Colonic mucosa (tissue), 4 donors: ENCODE data around the gene FGF6. TPM values are rescaled to one million over a fixed set of nuclear protein-coding genes. Genes with fewer than 3 reads are reported as not detected.
"Not testable (repeated sequence)": the region's sequence is repeated elsewhere in the genome, so short reads cannot be mapped to it uniquely, and the experiment has no call there.

Experiments
- DNase-seq: peaks from one replicate; pipeline ENCODE4 v3.0.0-alpha.2; 2020
- H3K27ac ChIP-seq: fragments of 200-600 bp; one replicate; pipeline ENCODE4 v1.8.0; 2021
- H3K27me3 ChIP-seq: fragments of 200-600 bp; one replicate; pipeline ENCODE4 v1.8.0; 2021
- H3K36me3 ChIP-seq: fragments of 200-600 bp; one replicate; pipeline ENCODE4 v1.8.0; 2021
- H3K4me1 ChIP-seq: fragments of 200-600 bp; one replicate; pipeline ENCODE4 v1.8.0; 2021; ENCODE audit warnings: mild to moderate bottlenecking
- H3K4me3 ChIP-seq: fragments of 200-600 bp; one replicate; pipeline ENCODE4 v1.8.0; 2021
- H3K9ac ChIP-seq, 2 donors: one replicate each; pipeline ENCODE4 v1.7.0; 2013; ENCODE audit warnings: control low read depth in 2 of 2, low read depth in 2 of 2, low read length in 2 of 2
- H3K9me3 ChIP-seq: fragments of 200-600 bp; one replicate; pipeline ENCODE4 v1.8.0; 2021
- CTCF ChIP-seq: fragments of 200-600 bp; IDR thresholded peaks from one replicate; pipeline ENCODE4 v1.8.0; 2022; ENCODE audit warnings: antibody characterized with exemption, mild to moderate bottlenecking
- intact Hi-C: fragments of 100-400 bp; cut with DNase I; formaldehyde crosslinking; loops from one replicate; pipeline ENCODE4 v1.14.1; 2022
- total RNA-seq, 2 donors: library from RNA; stranded (reverse); fragmentation: NEBNext Ultra II Directional in 1 of 2; extraction: Animal tissue kit (Norgen Biotek cat#: 25700) in 1 of 2; gene quantifications; one replicate each; pipeline ENCODE4 v1.2.1, GENCODE V29; 2021
- donor health status: healthy.
- donor health status: DM: no; HTN: no; CAD: no.
- donor health status: DM: no; HTN: no; CAD: no.

FGF6 gene
- total RNA-seq, 2 donors from 2014 or later: not detected

GRCh38 chr12:4407136-4407535 is 38.5 kb downstream of the FGF6 start:
- Histone ChIP-seq H3K9me3 (no peaks in the 10 kb centered on the region), H3K27ac (no peak overlapping the region), H3K4me1 (no peaks in the 10 kb centered on the region), H3K4me3 (no peak overlapping the region), H3K27me3 (no peaks in the 10 kb centered on the region), H3K9ac (no peak overlapping the region), H3K36me3 (no peaks in the 10 kb centered on the region)
- no peak for TF ChIP-seq CTCF
- DNase-seq: no peak
- intact Hi-C loops: no loop called here

- H3K4me3 ChIP-seq, H3K9ac ChIP-seq, H3K9me3 ChIP-seq, H3K27ac ChIP-seq, intact Hi-C loops, DNase-seq, H3K36me3 ChIP-seq, H3K27me3 ChIP-seq, H3K4me1 ChIP-seq: not testable (repeated sequence)
Observed at GRCh38 chr12:4404877-4405637, 40.6 kb downstream of the FGF6 start.

GRCh38 chr12:4402996-4403395 is 42.6 kb downstream of the FGF6 start:
- intact Hi-C loops: no loop called here
- DNase-seq: no peak
- H3K27ac ChIP-seq: no peak overlapping the region
- no peak for TF ChIP-seq CTCF
- no peaks in the 10 kb centered on the region for H3K36me3 ChIP-seq
- H3K4me3 ChIP-seq: no peak overlapping the region
- no peaks in the 10 kb centered on the region for H3K27me3 ChIP-seq
- no peaks in the 10 kb centered on the region for H3K4me1 ChIP-seq
- no peaks in the 10 kb centered on the region for H3K9me3 ChIP-seq
- no peak overlapping the region for H3K9ac ChIP-seq

- TF ChIP-seq CTCF: no peak
- H3K4me3 ChIP-seq: no peak overlapping the region
- no peaks in the 10 kb centered on the region for H3K27me3 ChIP-seq
- no peaks in the 10 kb centered on the region for H3K4me1 ChIP-seq
- no peaks in the 10 kb centered on the region for H3K9me3 ChIP-seq
- no peak overlapping the region for H3K27ac ChIP-seq
- intact Hi-C loops: no loop called here
- no peak for DNase-seq
- H3K9ac ChIP-seq: no peak overlapping the region
- H3K36me3 ChIP-seq: no peaks in the 10 kb centered on the region
Observed at GRCh38 chr12:4401117-4401516, 44.5 kb downstream of the FGF6 start.

- H3K36me3 ChIP-seq: no peaks in the 10 kb centered on the region
- no peaks in the 10 kb centered on the region for H3K27me3 ChIP-seq
- no peak overlapping the region for H3K4me3 ChIP-seq
- no peak overlapping the region for H3K27ac ChIP-seq
- no peaks in the 10 kb centered on the region for H3K4me1 ChIP-seq
- intact Hi-C loops: no loop called here
- H3K9ac ChIP-seq: no peak overlapping the region
- no peak for TF ChIP-seq CTCF
- no peaks in the 10 kb centered on the region for H3K9me3 ChIP-seq
- DNase-seq: no peak
Observed at GRCh38 chr12:4395818-4396217, 49.8 kb downstream of the FGF6 start.

- Histone ChIP-seq H3K27me3 (no peaks in the 10 kb centered on the region), H3K4me1 (no peaks in the 10 kb centered on the region), H3K36me3 (no peaks in the 10 kb centered on the region), H3K4me3 (no peak overlapping the region), H3K9ac (no peak overlapping the region), H3K9me3 (no peaks in the 10 kb centered on the region), H3K27ac (no peak overlapping the region)
- DNase-seq: no peak
- intact Hi-C loops: no loop called here
- TF ChIP-seq CTCF: no peak
Observed at GRCh38 chr12:4393211-4393610, 52.4 kb downstream of the FGF6 start.
